ENCODE results near the gene PIK3C3. TPM values are rescaled to one million over a fixed set of nuclear protein-coding genes. Genes with fewer than 3 reads are reported as not detected.

The PIK3C3 gene
- polyA plus RNA-seq, 1 of the 3 experiments (the other 2 are of a cell fraction), result 26.9 TPM

DNA sequence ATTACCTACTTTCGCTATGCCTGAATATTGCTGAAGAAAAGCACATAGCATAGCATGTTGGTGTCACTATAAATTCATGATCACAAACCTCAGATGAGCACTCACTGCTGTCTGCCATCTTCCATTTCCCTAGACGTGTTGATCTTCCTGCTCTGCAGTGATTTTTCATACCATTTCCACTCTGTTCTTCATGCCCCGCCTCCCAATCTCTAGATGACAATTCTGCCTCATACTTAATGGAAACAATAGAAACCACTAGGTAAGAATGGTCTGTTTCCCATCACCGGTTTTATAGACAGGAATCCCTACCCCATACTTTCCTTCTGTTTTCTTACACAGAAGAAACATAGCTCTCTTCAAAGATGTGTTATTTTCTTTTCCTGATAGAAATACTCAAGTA, 63.8 kb downstream of the PIK3C3 start:
- CTCF ChIA-PET, result interaction anchor here (1.3 to 9.2 kb wide), 3 partner anchors 8 to 33 kb away, joined by 3 to 91 read pairs (median 9); no protein-coding TSS in a partner anchor
- Histone ChIP-seq H3K4me1 (ENCODE audit: control insufficient read depth in 1 of 2, insufficient read depth in 2 of 2, low read depth in 1 of 2, low read length in 1 of 2) (peaks cover 0 to 3% of the 10 kb centered on the region in 2 experiments; a peak in 1 of 4 replicates), H3K79me2 (ENCODE audit: insufficient read depth) (no peaks in the 10 kb centered on the region), H3K4me2 (no peak overlapping the region), H2AFZ (ENCODE audit: low read depth) (no peak overlapping the region), H3K4me3 (ENCODE audit: low read depth in 2 of 2, low read length in 1 of 2) (no peak overlapping the region), H4K20me1 (ENCODE audit: insufficient read depth) (no peaks in the 10 kb centered on the region), H3F3A (replicated peaks; ENCODE audit: insufficient read depth) (peaks cover 2% of the 10 kb centered on the region), H3K36me3 (replicated peaks in 1 of 2; ENCODE audit: control insufficient read depth in 1 of 2, insufficient read depth in 2 of 2, low read length in 1 of 2) (peaks cover 90 to 97% of the 10 kb centered on the region in 2 experiments), H3K27ac (ENCODE audit: low read depth in 2 of 2, low read length in 1 of 2) (no peak overlapping the region), H3K9ac (no peak overlapping the region), H3K27me3 (ENCODE audit: insufficient read depth) (no peaks in the 10 kb centered on the region), H3K9me2 (no peaks in the 10 kb centered on the region), H3K9me3 (no peaks in the 10 kb centered on the region)
- no peak for DNase-seq
- POLR2A ChIA-PET, result no interaction called here
- WGBS (ENCODE audit: low lambda C conversion rate), result 95% methylated on average over 4 of the region's 4 CpGs
- TF ChIP-seq MXI1 (IDR thresholded peaks at IDR 0.05; ENCODE audit: low read depth, low read length), result no peak
- TF ChIP-seq, protein P1, sequence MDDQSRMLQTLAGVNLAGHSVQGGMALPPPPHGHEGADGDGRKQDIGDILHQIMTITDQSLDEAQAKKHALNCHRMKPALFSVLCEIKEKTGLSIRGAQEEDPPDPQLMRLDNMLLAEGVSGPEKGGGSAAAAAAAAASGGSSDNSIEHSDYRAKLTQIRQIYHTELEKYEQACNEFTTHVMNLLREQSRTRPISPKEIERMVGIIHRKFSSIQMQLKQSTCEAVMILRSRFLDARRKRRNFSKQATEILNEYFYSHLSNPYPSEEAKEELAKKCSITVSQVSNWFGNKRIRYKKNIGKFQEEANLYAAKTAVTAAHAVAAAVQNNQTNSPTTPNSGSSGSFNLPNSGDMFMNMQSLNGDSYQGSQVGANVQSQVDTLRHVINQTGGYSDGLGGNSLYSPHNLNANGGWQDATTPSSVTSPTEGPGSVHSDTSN (IDR thresholded peaks at IDR 0.05), result no peak
- TF ChIP-seq RXRA (IDR thresholded peaks at IDR 0.05; ENCODE audit: borderline replicate concordance, low read depth), result no peak
- TF ChIP-seq, protein P2, sequence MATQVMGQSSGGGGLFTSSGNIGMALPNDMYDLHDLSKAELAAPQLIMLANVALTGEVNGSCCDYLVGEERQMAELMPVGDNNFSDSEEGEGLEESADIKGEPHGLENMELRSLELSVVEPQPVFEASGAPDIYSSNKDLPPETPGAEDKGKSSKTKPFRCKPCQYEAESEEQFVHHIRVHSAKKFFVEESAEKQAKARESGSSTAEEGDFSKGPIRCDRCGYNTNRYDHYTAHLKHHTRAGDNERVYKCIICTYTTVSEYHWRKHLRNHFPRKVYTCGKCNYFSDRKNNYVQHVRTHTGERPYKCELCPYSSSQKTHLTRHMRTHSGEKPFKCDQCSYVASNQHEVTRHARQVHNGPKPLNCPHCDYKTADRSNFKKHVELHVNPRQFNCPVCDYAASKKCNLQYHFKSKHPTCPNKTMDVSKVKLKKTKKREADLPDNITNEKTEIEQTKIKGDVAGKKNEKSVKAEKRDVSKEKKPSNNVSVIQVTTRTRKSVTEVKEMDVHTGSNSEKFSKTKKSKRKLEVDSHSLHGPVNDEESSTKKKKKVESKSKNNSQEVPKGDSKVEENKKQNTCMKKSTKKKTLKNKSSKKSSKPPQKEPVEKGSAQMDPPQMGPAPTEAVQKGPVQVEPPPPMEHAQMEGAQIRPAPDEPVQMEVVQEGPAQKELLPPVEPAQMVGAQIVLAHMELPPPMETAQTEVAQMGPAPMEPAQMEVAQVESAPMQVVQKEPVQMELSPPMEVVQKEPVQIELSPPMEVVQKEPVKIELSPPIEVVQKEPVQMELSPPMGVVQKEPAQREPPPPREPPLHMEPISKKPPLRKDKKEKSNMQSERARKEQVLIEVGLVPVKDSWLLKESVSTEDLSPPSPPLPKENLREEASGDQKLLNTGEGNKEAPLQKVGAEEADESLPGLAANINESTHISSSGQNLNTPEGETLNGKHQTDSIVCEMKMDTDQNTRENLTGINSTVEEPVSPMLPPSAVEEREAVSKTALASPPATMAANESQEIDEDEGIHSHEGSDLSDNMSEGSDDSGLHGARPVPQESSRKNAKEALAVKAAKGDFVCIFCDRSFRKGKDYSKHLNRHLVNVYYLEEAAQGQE (IDR thresholded peaks at IDR 0.05; ENCODE audit: low read depth, low read length), result no peak

DNA sequence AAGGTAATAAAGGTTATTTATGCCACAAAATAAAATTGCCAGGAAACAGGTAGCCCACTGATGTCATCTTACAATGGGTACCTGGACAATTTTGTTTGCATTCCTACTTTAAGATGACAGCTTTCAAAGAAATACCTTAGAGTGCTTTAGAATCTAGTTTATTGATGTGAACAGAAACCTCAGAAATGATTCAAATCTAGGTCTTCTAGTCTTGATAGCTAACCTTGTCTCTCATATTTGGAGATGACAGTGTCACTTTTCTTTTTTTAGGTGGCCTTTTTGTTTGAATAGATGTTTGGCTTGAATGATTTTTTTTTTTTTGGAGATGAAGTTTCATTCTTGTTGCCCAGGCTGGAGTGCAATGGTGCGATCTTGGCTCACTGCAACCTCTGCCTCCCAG, 69.1 kb downstream of the PIK3C3 start:
- WGBS (ENCODE audit: low lambda C conversion rate), result 95% methylated on average over 1 of the region's 1 CpG
- H3K9ac ChIP-seq, result no peak overlapping the region

DNA sequence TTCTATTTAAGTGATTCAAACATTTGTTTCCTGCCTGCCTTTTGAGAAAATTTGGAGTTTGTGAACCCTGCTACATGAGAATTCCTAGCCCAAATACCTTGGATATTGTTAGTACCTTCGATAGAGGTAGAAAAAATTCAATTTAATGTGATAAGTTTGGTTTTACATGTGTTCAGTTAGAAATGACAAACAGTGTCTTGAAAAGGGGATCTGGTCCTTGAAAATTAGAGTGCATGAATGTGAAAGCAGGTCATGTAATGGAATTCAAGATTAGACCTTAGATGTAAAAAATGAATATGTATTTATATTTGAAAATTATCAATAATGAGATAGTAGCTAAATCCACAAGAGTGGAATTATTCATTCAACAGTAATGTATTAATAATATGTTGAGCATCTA, 70.5 kb downstream of the PIK3C3 start:
- Histone ChIP-seq H3K4me2 (no peak overlapping the region), H2AFZ (ENCODE audit: low read depth) (no peak overlapping the region), H3K9me2 (no peaks in the 10 kb centered on the region), H3F3A (replicated peaks; ENCODE audit: insufficient read depth) (peaks cover 17% of the 10 kb centered on the region), H3K27ac (ENCODE audit: low read depth in 2 of 2, low read length in 1 of 2) (no peak overlapping the region), H4K20me1 (ENCODE audit: insufficient read depth) (no peaks in the 10 kb centered on the region), H3K9ac (no peak overlapping the region), H3K36me3 (replicated peaks in 1 of 2; ENCODE audit: control insufficient read depth in 1 of 2, insufficient read depth in 2 of 2, low read length in 1 of 2) (peaks cover 64 to 67% of the 10 kb centered on the region in 2 experiments), H3K27me3 (ENCODE audit: insufficient read depth) (no peaks in the 10 kb centered on the region), H3K9me3 (no peaks in the 10 kb centered on the region), H3K4me1 (ENCODE audit: control insufficient read depth in 1 of 2, insufficient read depth in 2 of 2, low read depth in 1 of 2, low read length in 1 of 2) (peaks cover 0 to 3% of the 10 kb centered on the region in 2 experiments; a peak in 1 of 4 replicates), H3K4me3 (ENCODE audit: low read depth in 2 of 2, low read length in 1 of 2) (no peak overlapping the region), H3K79me2 (ENCODE audit: insufficient read depth) (no peaks in the 10 kb centered on the region)
- DNase-seq, result no peak
- ChIA-PET POLR2A (no interaction called here), CTCF (interaction anchor here (3.9 to 4.5 kb wide), 2 partner anchors 10 to 14 kb away, joined by 54 to 91 read pairs; no protein-coding TSS in a partner anchor)
- TF ChIP-seq, protein P3, sequence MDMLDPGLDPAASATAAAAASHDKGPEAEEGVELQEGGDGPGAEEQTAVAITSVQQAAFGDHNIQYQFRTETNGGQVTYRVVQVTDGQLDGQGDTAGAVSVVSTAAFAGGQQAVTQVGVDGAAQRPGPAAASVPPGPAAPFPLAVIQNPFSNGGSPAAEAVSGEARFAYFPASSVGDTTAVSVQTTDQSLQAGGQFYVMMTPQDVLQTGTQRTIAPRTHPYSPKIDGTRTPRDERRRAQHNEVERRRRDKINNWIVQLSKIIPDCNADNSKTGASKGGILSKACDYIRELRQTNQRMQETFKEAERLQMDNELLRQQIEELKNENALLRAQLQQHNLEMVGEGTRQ (IDR thresholded peaks at IDR 0.05; ENCODE audit: borderline replicate concordance, low read depth, low read length), result no peak
- no peak for TF ChIP-seq POLR2AphosphoS5 (IDR thresholded peaks at IDR 0.05; ENCODE audit: low read depth, low read length)
- TF ChIP-seq FOXJ3 (CRISPR knock-in tag; IDR thresholded peaks at IDR 0.05), result no peak
- TF ChIP-seq, protein P4, sequence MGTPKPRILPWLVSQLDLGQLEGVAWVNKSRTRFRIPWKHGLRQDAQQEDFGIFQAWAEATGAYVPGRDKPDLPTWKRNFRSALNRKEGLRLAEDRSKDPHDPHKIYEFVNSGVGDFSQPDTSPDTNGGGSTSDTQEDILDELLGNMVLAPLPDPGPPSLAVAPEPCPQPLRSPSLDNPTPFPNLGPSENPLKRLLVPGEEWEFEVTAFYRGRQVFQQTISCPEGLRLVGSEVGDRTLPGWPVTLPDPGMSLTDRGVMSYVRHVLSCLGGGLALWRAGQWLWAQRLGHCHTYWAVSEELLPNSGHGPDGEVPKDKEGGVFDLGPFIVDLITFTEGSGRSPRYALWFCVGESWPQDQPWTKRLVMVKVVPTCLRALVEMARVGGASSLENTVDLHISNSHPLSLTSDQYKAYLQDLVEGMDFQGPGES (IDR thresholded peaks at IDR 0.05; ENCODE audit: low read depth, low read length), result no peak
- no peak for TF ChIP-seq SMC3 (IDR thresholded peaks at IDR 0.05; ENCODE audit: low read depth, low read length)
- 87% methylated on average over 1 of the region's 1 CpG for WGBS (ENCODE audit: low lambda C conversion rate)

More for the DNA sequence above, 69.1 kb downstream of the PIK3C3 start:
- H3F3A ChIP-seq (replicated peaks; ENCODE audit: insufficient read depth), result peaks cover 17% of the 10 kb centered on the region
- no peak for TF ChIP-seq FOSL2 (IDR thresholded peaks at IDR 0.05; ENCODE audit: borderline replicate concordance, low read depth)
- POLR2A ChIA-PET, result no interaction called here
- H3K9me2 ChIP-seq, result no peaks in the 10 kb centered on the region
- no peak overlapping the region for H3K4me3 ChIP-seq (ENCODE audit: low read depth in 2 of 2, low read length in 1 of 2)
- CTCF ChIA-PET, result interaction anchor here (1.0 to 1.6 kb wide), 4 partner anchors 10 to 29 kb away, joined by 3 to 5 read pairs (median 4); no protein-coding TSS in a partner anchor
- H3K9me3 ChIP-seq, result no peaks in the 10 kb centered on the region
- no peaks in the 10 kb centered on the region for H3K27me3 ChIP-seq (ENCODE audit: insufficient read depth)
- peaks cover 65 to 70% of the 10 kb centered on the region in 2 experiments for H3K36me3 ChIP-seq (replicated peaks in 1 of 2; ENCODE audit: control insufficient read depth in 1 of 2, insufficient read depth in 2 of 2, low read length in 1 of 2)
- H3K27ac ChIP-seq (ENCODE audit: low read depth in 2 of 2, low read length in 1 of 2), result no peak overlapping the region
- no peak overlapping the region for H2AFZ ChIP-seq (ENCODE audit: low read depth)
- no peak for DNase-seq
- H3K79me2 ChIP-seq (ENCODE audit: insufficient read depth), result no peaks in the 10 kb centered on the region
- H3K4me1 ChIP-seq (ENCODE audit: control insufficient read depth in 1 of 2, insufficient read depth in 2 of 2, low read depth in 1 of 2, low read length in 1 of 2), result peaks cover 0 to 3% of the 10 kb centered on the region in 2 experiments; a peak in 1 of 4 replicates
- H3K4me2 ChIP-seq, result no peak overlapping the region
- no peaks in the 10 kb centered on the region for H4K20me1 ChIP-seq (ENCODE audit: insufficient read depth)

All from SK-N-SH (cell line).